ENCODE data around the gene ANP32B.

ANP32B gene

DNA sequence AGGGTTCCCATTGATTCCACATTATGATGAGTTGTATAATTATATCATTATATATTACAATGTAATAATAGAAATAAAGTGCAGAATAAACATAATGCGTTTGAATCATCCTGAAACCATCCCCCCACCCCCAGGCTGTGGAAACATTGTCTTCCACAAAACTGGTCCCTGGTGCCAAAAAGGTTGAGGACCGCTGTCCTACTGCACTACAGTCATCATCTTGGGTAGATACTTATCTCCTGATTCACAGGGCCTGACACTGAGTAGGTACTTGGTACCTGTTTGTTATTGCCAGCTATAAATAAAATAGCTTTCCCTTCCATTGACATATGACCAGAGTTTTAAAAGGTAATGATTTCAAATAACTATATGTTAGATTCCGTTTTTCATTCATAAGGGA lies 25.6 kb downstream of the ANP32B start:
- H3K27me3 ChIP-seq (ENCODE audit: control insufficient read depth, insufficient read depth, low read length): no peaks in the 10 kb centered on the region
- no peak overlapping the region for H3K9ac ChIP-seq
- H3K9me3 ChIP-seq (ENCODE audit: control insufficient read depth, low read length): no peaks in the 10 kb centered on the region
- TF ChIP-seq, protein P1, sequence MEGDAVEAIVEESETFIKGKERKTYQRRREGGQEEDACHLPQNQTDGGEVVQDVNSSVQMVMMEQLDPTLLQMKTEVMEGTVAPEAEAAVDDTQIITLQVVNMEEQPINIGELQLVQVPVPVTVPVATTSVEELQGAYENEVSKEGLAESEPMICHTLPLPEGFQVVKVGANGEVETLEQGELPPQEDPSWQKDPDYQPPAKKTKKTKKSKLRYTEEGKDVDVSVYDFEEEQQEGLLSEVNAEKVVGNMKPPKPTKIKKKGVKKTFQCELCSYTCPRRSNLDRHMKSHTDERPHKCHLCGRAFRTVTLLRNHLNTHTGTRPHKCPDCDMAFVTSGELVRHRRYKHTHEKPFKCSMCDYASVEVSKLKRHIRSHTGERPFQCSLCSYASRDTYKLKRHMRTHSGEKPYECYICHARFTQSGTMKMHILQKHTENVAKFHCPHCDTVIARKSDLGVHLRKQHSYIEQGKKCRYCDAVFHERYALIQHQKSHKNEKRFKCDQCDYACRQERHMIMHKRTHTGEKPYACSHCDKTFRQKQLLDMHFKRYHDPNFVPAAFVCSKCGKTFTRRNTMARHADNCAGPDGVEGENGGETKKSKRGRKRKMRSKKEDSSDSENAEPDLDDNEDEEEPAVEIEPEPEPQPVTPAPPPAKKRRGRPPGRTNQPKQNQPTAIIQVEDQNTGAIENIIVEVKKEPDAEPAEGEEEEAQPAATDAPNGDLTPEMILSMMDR (IDR thresholded peaks at IDR 0.05): no peak
- H3K79me2 ChIP-seq: no peaks in the 10 kb centered on the region
- H2AFZ ChIP-seq: no peak overlapping the region
- no peaks in the 10 kb centered on the region for H3K4me1 ChIP-seq
- H3K4me3 ChIP-seq (ENCODE audit: low read depth, low read length): no peak overlapping the region
- no peak overlapping the region for H3K4me2 ChIP-seq (ENCODE audit: low read length)
- no peaks in the 10 kb centered on the region for H3K36me3 ChIP-seq (ENCODE audit: control insufficient read depth, insufficient read depth, low read length)
- no peak overlapping the region for H3K27ac ChIP-seq

DNA sequence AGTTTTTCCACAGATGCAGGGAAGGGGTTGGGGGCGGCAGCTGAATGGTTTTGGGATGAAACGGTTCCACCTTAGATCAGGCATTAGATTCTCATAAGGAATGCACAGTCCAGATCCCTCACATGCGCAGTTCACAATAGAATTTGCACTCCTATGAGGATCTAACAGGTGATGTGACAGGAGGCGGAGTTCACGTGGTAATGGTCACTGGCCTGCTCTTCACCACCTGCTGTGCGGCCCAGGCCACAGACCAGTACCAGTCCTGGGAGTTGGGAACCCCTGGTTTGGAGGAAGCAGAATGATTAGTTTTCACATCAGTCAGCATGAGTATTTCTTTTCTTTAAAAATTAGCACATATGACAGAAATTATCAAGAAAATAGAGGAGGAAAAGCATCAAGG lies 26.3 kb downstream of the ANP32B start:
- H3K36me3 ChIP-seq (ENCODE audit: control insufficient read depth, insufficient read depth, low read length): no peaks in the 10 kb centered on the region

DNA sequence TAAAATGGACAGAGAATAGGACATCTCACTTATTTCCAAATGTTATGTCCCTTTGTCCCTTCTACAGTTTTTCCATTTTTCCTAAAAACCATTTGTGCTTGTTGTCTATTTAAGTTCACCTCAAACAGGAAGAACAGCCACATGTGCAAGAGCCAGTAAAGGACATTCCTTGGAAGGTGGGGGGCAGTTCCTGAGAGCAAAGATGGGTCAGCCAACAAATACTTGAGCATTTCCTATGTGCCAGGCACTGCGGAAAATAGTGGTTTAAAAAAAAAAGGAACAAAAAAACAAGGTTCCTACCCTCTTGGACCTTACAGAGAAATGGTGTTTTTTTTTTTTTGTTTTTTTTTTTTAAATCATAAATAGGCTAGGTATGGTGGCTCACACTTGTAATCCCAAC lies 26.8 kb downstream of the ANP32B start:
- H3K36me3 ChIP-seq (ENCODE audit: control insufficient read depth, insufficient read depth, low read length): no peaks in the 10 kb centered on the region

More for the DNA sequence above, 26.3 kb downstream of the ANP32B start:
- H3K4me3 ChIP-seq (ENCODE audit: low read depth, low read length): no peak overlapping the region
- no peaks in the 10 kb centered on the region for H3K9me3 ChIP-seq (ENCODE audit: control insufficient read depth, low read length)
- TF ChIP-seq, protein P1 (IDR thresholded peaks at IDR 0.05): no peak
- no peak overlapping the region for H3K4me2 ChIP-seq (ENCODE audit: low read length)
- H3K4me1 ChIP-seq: no peaks in the 10 kb centered on the region
- H3K27ac ChIP-seq: no peak overlapping the region
- no peak overlapping the region for H2AFZ ChIP-seq
- no peaks in the 10 kb centered on the region for H3K27me3 ChIP-seq (ENCODE audit: control insufficient read depth, insufficient read depth, low read length)
- H3K79me2 ChIP-seq: no peaks in the 10 kb centered on the region
- H3K9ac ChIP-seq: no peak overlapping the region

DNA sequence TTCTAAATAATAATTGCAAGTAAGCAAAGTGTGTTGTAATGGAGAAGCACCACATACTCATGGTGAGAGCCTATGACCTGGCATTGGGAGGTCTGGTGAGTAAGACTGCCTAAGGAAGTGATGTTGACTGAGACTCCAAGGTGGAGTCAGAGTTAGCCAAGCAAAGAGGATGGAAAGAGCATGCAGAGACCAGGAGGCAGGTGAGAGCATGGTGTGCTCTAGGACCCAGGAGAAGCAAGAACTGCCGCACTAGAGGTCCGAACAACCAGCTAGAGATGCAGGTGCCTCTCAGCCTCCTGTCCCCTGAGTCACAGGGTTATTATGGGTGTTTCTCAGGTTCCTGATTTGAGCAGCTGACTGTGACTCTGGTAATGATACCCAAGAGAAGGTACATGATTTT lies 27.3 kb downstream of the ANP32B start:
- no peaks in the 10 kb centered on the region for H3K9me3 ChIP-seq (ENCODE audit: control insufficient read depth, low read length)
- TF ChIP-seq, protein P1 (IDR thresholded peaks at IDR 0.05): no peak
- H3K27me3 ChIP-seq (ENCODE audit: control insufficient read depth, insufficient read depth, low read length): no peaks in the 10 kb centered on the region
- peak overlapping the region; percentile 19 for H3K27ac ChIP-seq
- no peak overlapping the region for H3K9ac ChIP-seq
- no peak overlapping the region for H3K4me3 ChIP-seq (ENCODE audit: low read depth, low read length)
- no peaks in the 10 kb centered on the region for H3K36me3 ChIP-seq (ENCODE audit: control insufficient read depth, insufficient read depth, low read length)
- no peak overlapping the region for H3K4me2 ChIP-seq (ENCODE audit: low read length)
- H3K4me1 ChIP-seq: no peaks in the 10 kb centered on the region
- H3K79me2 ChIP-seq: no peaks in the 10 kb centered on the region
- no peak overlapping the region for H2AFZ ChIP-seq

More for the DNA sequence above, 26.8 kb downstream of the ANP32B start:
- Histone ChIP-seq H3K4me1 (no peaks in the 10 kb centered on the region), H3K27me3 (ENCODE audit: control insufficient read depth, insufficient read depth, low read length) (no peaks in the 10 kb centered on the region), H3K79me2 (no peaks in the 10 kb centered on the region), H3K4me2 (ENCODE audit: low read length) (no peak overlapping the region), H3K4me3 (ENCODE audit: low read depth, low read length) (no peak overlapping the region), H2AFZ (no peak overlapping the region), H3K9ac (no peak overlapping the region), H3K9me3 (ENCODE audit: control insufficient read depth, low read length) (no peaks in the 10 kb centered on the region), H3K27ac (peak overlapping the region; percentile 19)
- TF ChIP-seq, protein P1 (IDR thresholded peaks at IDR 0.05): no peak

DNA sequence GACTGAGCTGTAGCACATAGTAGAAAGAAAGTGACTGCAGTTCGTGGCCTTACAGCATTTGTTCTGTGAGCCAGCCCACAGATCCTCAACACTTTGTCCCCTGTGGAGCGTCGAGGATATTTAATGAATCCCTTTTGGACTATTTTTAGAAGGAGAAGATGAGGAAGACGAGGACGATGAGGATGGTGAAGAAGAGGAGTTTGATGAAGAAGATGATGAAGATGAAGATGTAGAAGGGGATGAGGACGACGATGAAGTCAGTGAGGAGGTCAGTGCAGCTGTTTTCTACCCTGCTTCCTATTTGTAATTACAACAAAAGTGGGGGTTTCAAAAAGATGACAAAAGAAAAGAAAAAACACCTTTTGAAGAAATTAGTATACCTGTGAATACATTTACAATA lies 28.0 kb downstream of the ANP32B start:
- Histone ChIP-seq H3K79me2 (no peaks in the 10 kb centered on the region), H3K27me3 (ENCODE audit: control insufficient read depth, insufficient read depth, low read length) (no peaks in the 10 kb centered on the region), H3K36me3 (ENCODE audit: control insufficient read depth, insufficient read depth, low read length) (no peaks in the 10 kb centered on the region), H3K4me3 (ENCODE audit: low read depth, low read length) (no peak overlapping the region), H3K9ac (no peak overlapping the region), H3K9me3 (ENCODE audit: control insufficient read depth, low read length) (no peaks in the 10 kb centered on the region), H3K4me2 (ENCODE audit: low read length) (no peak overlapping the region), H2AFZ (no peak overlapping the region), H3K27ac (no peak overlapping the region), H3K4me1 (no peaks in the 10 kb centered on the region)
- TF ChIP-seq, protein P1 (IDR thresholded peaks at IDR 0.05): no peak

Data from parathyroid adenoma (tissue), 2 donors.